HepG2 (cell line): Measurements from ENCODE around the gene COBL. TPM values are rescaled to one million over a fixed set of nuclear protein-coding genes. Genes with fewer than 3 reads are reported as not detected.
A peak's percentile ranks its signal among the peaks of the same experiment; 100 is the strongest.

Experiments used
- ARNTL ChIP-seq: sonication (generic); formaldehyde crosslinking; IDR thresholded peaks from 2 replicates; pipeline ENCODE4 v1.4.0; 2020; ENCODE audit warnings: mild to moderate bottlenecking, missing genetic modification reagents
- CHD2 ChIP-seq: IDR thresholded peaks from 2 replicates; pipeline ENCODE4 v1.6.1; 2011; ENCODE audit warnings: low read depth, low read length, improper control_type of control experiment
- KLF16 ChIP-seq, 2 experiments: sonication (generic) in 1 of 2; formaldehyde crosslinking in 1 of 2; IDR thresholded peaks; 2 replicates each; pipeline versions ENCODE4 v1.6.1 to v1.8.0; 2016 to 2023; ENCODE audit warnings: missing genetic modification reagents in 2 of 2, missing compliant biosample characterization in 1 of 2
- MAX ChIP-seq: IDR thresholded peaks from 2 replicates; pipeline ENCODE4 v1.6.1; 2012; ENCODE audit warnings: inconsistent platforms
- MIER3 ChIP-seq: IDR thresholded peaks from 2 replicates; pipeline ENCODE4 v1.6.1; 2016; ENCODE audit warnings: missing compliant biosample characterization, borderline replicate concordance
- MXD1 ChIP-seq: sonication (generic); formaldehyde crosslinking; IDR thresholded peaks from 2 replicates; pipeline ENCODE4 v1.4.0; 2020; ENCODE audit warnings: mild to moderate bottlenecking, missing genetic modification reagents
- POLR2G ChIP-seq: fragments of 200-400 bp; formaldehyde crosslinking; IDR thresholded peaks from 2 replicates; pipeline ENCODE4 v1.6.1; 2018; ENCODE audit warnings: mild to moderate bottlenecking, low read depth, low read length, moderate library complexity
- SAP130 ChIP-seq: IDR thresholded peaks from 2 replicates; pipeline ENCODE4 v1.6.1; 2016; ENCODE audit warnings: low read depth
- TAF1 ChIP-seq: sonication (generic); formaldehyde crosslinking; IDR thresholded peaks from 2 replicates; pipeline ENCODE4 v1.4.0; 2020; ENCODE audit warnings: missing genetic modification reagents
- ZNF274 ChIP-seq: sonication (generic); formaldehyde crosslinking; IDR thresholded peaks from 2 replicates; pipeline ENCODE4 v1.5.1; 2020; ENCODE audit warnings: mild to moderate bottlenecking, missing genetic modification reagents
- ZNF567 ChIP-seq: sonication (generic); formaldehyde crosslinking; IDR thresholded peaks from 2 replicates; pipeline ENCODE4 v1.8.1; 2023; ENCODE audit warnings: mild to moderate bottlenecking, missing genetic modification reagents, borderline replicate concordance
- ZNF772 ChIP-seq: sonication (generic); formaldehyde crosslinking; IDR thresholded peaks from 2 replicates; pipeline ENCODE4 v1.5.0; 2020; ENCODE audit warnings: mild to moderate bottlenecking, missing genetic modification reagents
- ZNF777 ChIP-seq: sonication (generic); formaldehyde crosslinking; IDR thresholded peaks from 2 replicates; pipeline ENCODE4 v1.4.0; 2020; ENCODE audit warnings: missing genetic modification reagents
- ZNF816 ChIP-seq: sonication (generic); formaldehyde crosslinking; IDR thresholded peaks from 2 replicates; pipeline ENCODE4 v1.8.0; 2022; ENCODE audit warnings: missing genetic modification reagents, mild to moderate bottlenecking, borderline replicate concordance
- polyA plus RNA-seq, 8 experiments: library from polyadenylated mRNA; depleted of rRNA in 3 of 8; stranded (reverse) in 7 of 8; unstranded in 1 of 8; fragments of >200 nt; fragmentation: Illumina TruSeq in 4 of 8; extraction: Trizol in 4 of 8; gene quantifications; 2 replicates each; pipeline versions ENCODE4 v1.2.1 to v1.2.3, GENCODE V29; 2011 to 2016; ENCODE audit warnings: low read depth in 4 of 8, missing spikeins in 1 of 8, mixed read lengths in 1 of 8; ENCODE audit not compliant: insufficient read depth in 1 of 8
- total RNA-seq, 5 experiments: library from RNA; depleted of rRNA; stranded (reverse); fragments of >200 nt; fragmentation: Illumina TruSeq; extraction: Trizol; gene quantifications; 2 replicates each; pipeline ENCODE4 v1.2.3, GENCODE V29; 2016; ENCODE audit warnings: low read depth in 1 of 5
- TF ChIP-seq, protein P1 (sequence below): sonication (generic); formaldehyde crosslinking; IDR thresholded peaks from 2 replicates; pipeline ENCODE4 v1.9.0; 2022; ENCODE audit warnings: missing genetic modification reagents, mild to moderate bottlenecking, borderline replicate concordance
- TF ChIP-seq, protein P2 (sequence below): sonication (generic); formaldehyde crosslinking; IDR thresholded peaks from one replicate; pipeline ENCODE4 v1.5.1; 2020; ENCODE audit warnings: mild to moderate bottlenecking, missing genetic modification reagents; ENCODE audit errors: not compliant biosample characterization

COBL gene
- total and polyA plus RNA-seq, 2 of the 13 experiments (the other 11 are each of a cell fraction or from before 2014, with no cell fraction given) = 3.8 to 4.9 TPM

GRCh38 chr7:51315393-51316261, 982 bp downstream of the COBL start (continued):
- TF ChIP-seq, protein P1, sequence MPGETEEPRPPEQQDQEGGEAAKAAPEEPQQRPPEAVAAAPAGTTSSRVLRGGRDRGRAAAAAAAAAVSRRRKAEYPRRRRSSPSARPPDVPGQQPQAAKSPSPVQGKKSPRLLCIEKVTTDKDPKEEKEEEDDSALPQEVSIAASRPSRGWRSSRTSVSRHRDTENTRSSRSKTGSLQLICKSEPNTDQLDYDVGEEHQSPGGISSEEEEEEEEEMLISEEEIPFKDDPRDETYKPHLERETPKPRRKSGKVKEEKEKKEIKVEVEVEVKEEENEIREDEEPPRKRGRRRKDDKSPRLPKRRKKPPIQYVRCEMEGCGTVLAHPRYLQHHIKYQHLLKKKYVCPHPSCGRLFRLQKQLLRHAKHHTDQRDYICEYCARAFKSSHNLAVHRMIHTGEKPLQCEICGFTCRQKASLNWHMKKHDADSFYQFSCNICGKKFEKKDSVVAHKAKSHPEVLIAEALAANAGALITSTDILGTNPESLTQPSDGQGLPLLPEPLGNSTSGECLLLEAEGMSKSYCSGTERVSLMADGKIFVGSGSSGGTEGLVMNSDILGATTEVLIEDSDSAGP (CRISPR knock-in tag) = peak; percentile 77; the same call in 1 of the 2 replicates
- no peak; the same call in 1 of the 2 replicates for TF ChIP-seq ZNF567 (CRISPR knock-in tag)
- TF ChIP-seq ZNF777 (CRISPR knock-in tag) = peak; percentile 68; the same call in 1 of the 2 replicates
- peak; percentile 17; the same call in 1 of the 2 replicates for TF ChIP-seq ARNTL (CRISPR knock-in tag)
- peak; percentile 72 for TF ChIP-seq POLR2G
- 0 out of 2 replicates have a peak, but pooled peaks have one; percentile 32 for TF ChIP-seq ZNF772 (CRISPR knock-in tag)
- TF ChIP-seq KLF16 (CRISPR knock-in tag; IDR thresholded peaks at IDR 0.05) = 0 out of 4 replicates have a peak, but pooled peaks of 1 of the 2 experiments have one; percentile 20
- no peak for TF ChIP-seq CHD2
- TF ChIP-seq MAX = peak; percentile 63; the same call in 1 of the 2 replicates
- TF ChIP-seq MIER3 = no peak
- TF ChIP-seq ZNF274 (CRISPR knock-in tag) = peak; percentile 59; the same call in 1 of the 2 replicates
- peak; percentile 29 for TF ChIP-seq TAF1 (CRISPR knock-in tag)
- TF ChIP-seq, protein P2, sequence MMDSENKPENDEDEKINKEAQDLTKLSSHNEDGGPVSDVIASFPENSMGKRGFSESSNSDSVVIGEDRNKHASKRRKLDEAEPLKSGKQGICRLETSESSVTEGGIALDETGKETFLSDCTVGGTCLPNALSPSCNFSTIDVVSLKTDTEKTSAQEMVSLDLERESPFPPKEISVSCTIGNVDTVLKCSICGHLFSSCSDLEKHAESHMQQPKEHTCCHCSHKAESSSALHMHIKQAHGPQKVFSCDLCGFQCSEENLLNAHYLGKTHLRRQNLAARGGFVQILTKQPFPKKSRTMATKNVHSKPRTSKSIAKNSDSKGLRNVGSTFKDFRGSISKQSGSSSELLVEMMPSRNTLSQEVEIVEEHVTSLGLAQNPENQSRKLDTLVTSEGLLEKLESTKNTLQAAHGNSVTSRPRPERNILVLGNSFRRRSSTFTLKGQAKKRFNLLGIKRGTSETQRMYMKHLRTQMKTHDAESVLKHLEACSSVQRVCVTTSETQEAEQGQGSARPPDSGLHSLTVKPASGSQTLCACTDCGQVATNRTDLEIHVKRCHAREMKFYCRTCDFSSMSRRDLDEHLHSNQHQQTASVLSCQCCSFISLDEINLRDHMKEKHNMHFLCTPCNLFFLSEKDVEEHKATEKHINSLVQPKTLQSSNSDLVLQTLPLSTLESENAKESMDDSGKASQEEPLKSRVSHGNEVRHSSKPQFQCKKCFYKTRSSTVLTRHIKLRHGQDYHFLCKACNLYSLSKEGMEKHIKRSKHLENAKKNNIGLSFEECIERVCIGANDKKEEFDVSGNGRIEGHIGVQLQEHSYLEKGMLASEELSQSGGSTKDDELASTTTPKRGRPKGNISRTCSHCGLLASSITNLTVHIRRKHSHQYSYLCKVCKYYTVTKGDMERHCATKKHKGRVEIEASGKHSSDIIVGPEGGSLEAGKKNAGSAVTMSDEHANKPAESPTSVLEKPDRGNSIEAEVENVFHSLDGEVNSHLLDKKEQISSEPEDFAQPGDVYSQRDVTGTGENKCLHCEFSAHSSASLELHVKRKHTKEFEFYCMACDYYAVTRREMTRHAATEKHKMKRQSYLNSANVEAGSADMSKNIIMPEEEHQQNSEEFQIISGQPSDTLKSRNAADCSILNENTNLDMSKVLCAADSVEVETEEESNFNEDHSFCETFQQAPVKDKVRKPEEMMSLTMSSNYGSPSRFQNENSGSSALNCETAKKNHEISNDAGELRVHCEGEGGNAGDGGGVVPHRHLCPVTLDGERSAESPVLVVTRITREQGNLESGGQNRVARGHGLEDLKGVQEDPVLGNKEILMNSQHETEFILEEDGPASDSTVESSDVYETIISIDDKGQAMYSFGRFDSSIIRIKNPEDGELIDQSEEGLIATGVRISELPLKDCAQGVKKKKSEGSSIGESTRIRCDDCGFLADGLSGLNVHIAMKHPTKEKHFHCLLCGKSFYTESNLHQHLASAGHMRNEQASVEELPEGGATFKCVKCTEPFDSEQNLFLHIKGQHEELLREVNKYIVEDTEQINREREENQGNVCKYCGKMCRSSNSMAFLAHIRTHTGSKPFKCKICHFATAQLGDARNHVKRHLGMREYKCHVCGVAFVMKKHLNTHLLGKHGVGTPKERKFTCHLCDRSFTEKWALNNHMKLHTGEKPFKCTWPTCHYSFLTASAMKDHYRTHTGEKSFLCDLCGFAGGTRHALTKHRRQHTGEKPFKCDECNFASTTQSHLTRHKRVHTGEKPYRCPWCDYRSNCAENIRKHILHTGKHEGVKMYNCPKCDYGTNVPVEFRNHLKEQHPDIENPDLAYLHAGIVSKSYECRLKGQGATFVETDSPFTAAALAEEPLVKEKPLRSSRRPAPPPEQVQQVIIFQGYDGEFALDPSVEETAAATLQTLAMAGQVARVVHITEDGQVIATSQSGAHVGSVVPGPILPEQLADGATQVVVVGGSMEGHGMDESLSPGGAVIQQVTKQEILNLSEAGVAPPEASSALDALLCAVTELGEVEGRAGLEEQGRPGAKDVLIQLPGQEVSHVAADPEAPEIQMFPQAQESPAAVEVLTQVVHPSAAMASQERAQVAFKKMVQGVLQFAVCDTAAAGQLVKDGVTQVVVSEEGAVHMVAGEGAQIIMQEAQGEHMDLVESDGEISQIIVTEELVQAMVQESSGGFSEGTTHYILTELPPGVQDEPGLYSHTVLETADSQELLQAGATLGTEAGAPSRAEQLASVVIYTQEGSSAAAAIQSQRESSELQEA = peak; percentile 19
- 0 out of 2 replicates have a peak, but pooled peaks have one; percentile 23 for TF ChIP-seq ZNF816 (CRISPR knock-in tag)
- peak; percentile 75; the same call in 1 of the 2 replicates for TF ChIP-seq MXD1
- peak; percentile 63 for TF ChIP-seq SAP130
